ENCODE results near the gene TUG1. TPM values are rescaled to one million over a fixed set of nuclear protein-coding genes. Genes with fewer than 3 reads are reported as not detected.

Gene TUG1
- total and polyA plus RNA-seq, 9 of the 15 experiments (the other 6 are each of a cell fraction or from before 2014, with no cell fraction given): 24.7 to 132 (median 58.9) TPM

DNA sequence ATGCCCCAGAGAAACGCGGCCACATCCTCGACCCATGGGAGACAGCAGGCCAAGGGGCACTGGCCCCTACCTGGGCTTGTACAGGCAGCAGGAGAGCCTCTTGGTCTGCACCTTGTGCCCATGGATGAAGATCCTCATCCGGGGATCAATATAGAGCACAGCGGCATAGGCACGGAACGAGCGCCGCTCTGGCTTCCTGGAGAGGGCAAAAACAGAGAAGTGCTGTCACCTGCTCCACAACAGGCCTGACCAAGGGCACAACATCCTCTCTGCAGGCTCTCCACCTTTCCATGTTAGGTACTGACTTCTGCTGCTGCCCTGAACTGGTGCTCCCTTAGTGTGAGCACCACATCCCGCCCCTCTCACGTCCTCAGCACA, 27.7 kb upstream of the TUG1 start:
- no peak for FAIRE-seq
- Histone ChIP-seq H3K79me2 (ENCODE audit: control insufficient read depth, insufficient read depth, low read length) (no peaks in the 10 kb centered on the region), H3K4me2 (ENCODE audit: insufficient read depth, low read length) (no peak overlapping the region), H3K4me3 (no peak overlapping the region), H2AFZ (ENCODE audit: low read depth, low read length) (no peak overlapping the region), H3K27me3 (ENCODE audit: control insufficient read depth in 2 of 2, insufficient read depth in 2 of 2, low read length in 2 of 2) (no peaks in the 10 kb centered on the region), H3K9me3 (replicated peaks; ENCODE audit: control insufficient read depth, insufficient read depth, low read depth, low read length) (no peaks in the 10 kb centered on the region), H3K27ac (ENCODE audit: extremely low read depth, low read depth, low read length) (no peak overlapping the region), H4K20me1 (replicated peaks; ENCODE audit: control insufficient read depth, insufficient read depth, low read length) (no peaks in the 10 kb centered on the region), H3K4me1 (replicated peaks in 1 of 2; ENCODE audit: control insufficient read depth in 2 of 2, insufficient read depth in 2 of 2, low read length in 2 of 2) (no peaks in the 10 kb centered on the region), H3K9me1 (ENCODE audit: control insufficient read depth, insufficient read depth, low read length) (peaks cover 3% of the 10 kb centered on the region), H3K9ac (ENCODE audit: insufficient read depth in 1 of 2, low read depth in 2 of 2, low read length in 2 of 2) (no peak overlapping the region), H3K36me3 (ENCODE audit: control insufficient read depth, insufficient read depth, low read length) (peaks cover 93% of the 10 kb centered on the region; the same call in 2 of the 3 replicates)
- whole genome bisulfite sequencing (ENCODE audit: insufficient coverage, low coverage, missing lambda C conversion rate): 98% methylated on average over 9 of the region's 11 CpGs
- POLR2A ChIA-PET: no interaction called here
- intact Hi-C loops (cut with micrococcal nuclease) (no loop called here), in situ Hi-C loops (cut with MboI) (no loop called here)
- BruUV-seq (replicated peaks): no TSS peak
- no peak for DNase-seq (ENCODE audit: extremely low read depth in 1 of 4, low spot score in 3 of 4)
- ATAC-seq: no peak
- CTCF ChIA-PET (ENCODE audit: low intra/inter-chr PET ratio): no interaction called here
- no peak for TF ChIP-seq NCOR1 (IDR thresholded peaks at IDR 0.05)
- no peak for TF ChIP-seq CEBPB (tag; IDR thresholded peaks at IDR 0.05)
- TF ChIP-seq MAFF (IDR thresholded peaks at IDR 0.05; ENCODE audit: low read length): no peak
- no peak for TF ChIP-seq KAT2B (IDR thresholded peaks at IDR 0.05; ENCODE audit: low read depth, low read length)
- no peak for TF ChIP-seq ARID3B (CRISPR knock-in tag; IDR thresholded peaks at IDR 0.05; ENCODE audit: borderline replicate concordance)
- no peak for TF ChIP-seq CTCFL (IDR thresholded peaks at IDR 0.05; ENCODE audit: borderline replicate concordance, insufficient read depth, low read depth, low read length, poor library complexity, severe bottlenecking)
- no peak for TF ChIP-seq JUND (IDR thresholded peaks at IDR 0.05; ENCODE audit: borderline replicate concordance, low read depth, low read length)
- no peak for TF ChIP-seq JUND (tag; IDR thresholded peaks at IDR 0.05; ENCODE audit: borderline replicate concordance, low read depth, low read length)
- TF ChIP-seq, protein P1, sequence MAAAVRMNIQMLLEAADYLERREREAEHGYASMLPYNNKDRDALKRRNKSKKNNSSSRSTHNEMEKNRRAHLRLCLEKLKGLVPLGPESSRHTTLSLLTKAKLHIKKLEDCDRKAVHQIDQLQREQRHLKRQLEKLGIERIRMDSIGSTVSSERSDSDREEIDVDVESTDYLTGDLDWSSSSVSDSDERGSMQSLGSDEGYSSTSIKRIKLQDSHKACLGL (CRISPR knock-in tag; IDR thresholded peaks at IDR 0.05; ENCODE audit: borderline replicate concordance, poor library complexity, severe bottlenecking): no peak
- TF ChIP-seq, protein P2, sequence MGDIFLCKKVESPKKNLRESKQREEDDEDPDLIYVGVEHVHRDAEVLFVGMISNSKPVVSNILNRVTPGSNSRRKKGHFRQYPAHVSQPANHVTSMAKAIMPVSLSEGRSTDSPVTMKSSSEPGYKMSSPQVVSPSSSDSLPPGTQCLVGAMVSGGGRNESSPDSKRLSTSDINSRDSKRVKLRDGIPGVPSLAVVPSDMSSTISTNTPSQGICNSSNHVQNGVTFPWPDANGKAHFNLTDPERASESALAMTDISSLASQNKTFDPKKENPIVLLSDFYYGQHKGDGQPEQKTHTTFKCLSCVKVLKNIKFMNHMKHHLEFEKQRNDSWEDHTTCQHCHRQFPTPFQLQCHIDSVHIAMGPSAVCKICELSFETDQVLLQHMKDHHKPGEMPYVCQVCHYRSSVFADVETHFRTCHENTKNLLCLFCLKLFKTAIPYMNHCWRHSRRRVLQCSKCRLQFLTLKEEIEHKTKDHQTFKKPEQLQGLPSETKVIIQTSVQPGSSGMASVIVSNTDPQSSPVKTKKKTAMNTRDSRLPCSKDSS (IDR thresholded peaks at IDR 0.05; ENCODE audit: low read depth, partially characterized antibody): no peak
- no peak for TF ChIP-seq HLTF (IDR thresholded peaks at IDR 0.05)
- TF ChIP-seq RBM17 (IDR thresholded peaks at IDR 0.05; ENCODE audit: borderline replicate concordance, low read depth, low read length): no peak
- TF ChIP-seq, protein P3, sequence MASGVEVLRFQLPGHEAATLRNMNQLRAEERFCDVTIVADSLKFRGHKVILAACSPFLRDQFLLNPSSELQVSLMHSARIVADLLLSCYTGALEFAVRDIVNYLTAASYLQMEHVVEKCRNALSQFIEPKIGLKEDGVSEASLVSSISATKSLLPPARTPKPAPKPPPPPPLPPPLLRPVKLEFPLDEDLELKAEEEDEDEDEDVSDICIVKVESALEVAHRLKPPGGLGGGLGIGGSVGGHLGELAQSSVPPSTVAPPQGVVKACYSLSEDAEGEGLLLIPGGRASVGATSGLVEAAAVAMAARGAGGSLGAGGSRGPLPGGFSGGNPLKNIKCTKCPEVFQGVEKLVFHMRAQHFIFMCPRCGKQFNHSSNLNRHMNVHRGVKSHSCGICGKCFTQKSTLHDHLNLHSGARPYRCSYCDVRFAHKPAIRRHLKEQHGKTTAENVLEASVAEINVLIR (CRISPR knock-in tag; IDR thresholded peaks at IDR 0.05): no peak
- no peak for TF ChIP-seq LARP7 (IDR thresholded peaks at IDR 0.05)
- no peak for TF ChIP-seq JUNB (CRISPR knock-in tag; conservative IDR thresholded peaks at IDR 0.05)
- no peak for TF ChIP-seq SIN3B (IDR thresholded peaks at IDR 0.05; ENCODE audit: low read depth)
